ENCODE data around the gene NBEA. TPM values are rescaled to one million over a fixed set of nuclear protein-coding genes. Genes with fewer than 3 reads are reported as not detected.

The NBEA gene
- total RNA-seq, 2 donors from 2014 or later: 12.2 to 20.8 TPM

DNA sequence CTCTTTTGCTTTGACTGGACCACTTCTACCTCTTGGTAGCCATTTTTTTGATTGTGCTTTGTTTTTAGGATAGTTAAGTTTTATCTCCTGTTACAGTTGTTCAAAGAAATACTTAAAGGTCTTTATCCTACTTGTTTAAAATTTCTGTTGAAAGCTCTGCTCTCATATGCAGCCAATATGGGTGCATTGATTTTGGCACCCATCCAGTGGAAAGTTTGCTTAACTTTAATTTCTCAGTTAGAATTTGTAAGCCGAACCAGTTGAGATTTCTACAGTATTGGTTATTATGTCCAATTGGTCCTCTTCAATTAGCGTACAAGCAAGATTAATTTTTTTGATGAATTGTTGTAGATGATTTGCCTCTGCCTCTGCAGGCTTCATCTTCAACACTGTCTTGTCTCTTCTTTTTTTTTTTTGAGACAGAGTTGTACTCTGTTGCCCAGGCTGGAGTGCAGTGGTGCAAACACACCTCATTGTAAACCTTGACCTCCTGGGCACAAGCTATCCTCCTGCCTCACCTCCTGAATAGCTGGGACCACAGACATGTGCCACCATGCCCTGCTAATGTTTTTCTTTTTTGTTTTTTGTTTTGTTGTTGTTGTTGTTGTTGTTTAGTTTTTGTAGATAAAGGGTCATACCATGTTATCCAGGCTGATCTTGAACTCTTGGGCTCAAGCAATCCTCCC lies 469.1 kb downstream of the NBEA start:
- DNase-seq: no peak
- intact Hi-C loops (cut with DNase I): no loop called here
- no peak for ATAC-seq

DNA sequence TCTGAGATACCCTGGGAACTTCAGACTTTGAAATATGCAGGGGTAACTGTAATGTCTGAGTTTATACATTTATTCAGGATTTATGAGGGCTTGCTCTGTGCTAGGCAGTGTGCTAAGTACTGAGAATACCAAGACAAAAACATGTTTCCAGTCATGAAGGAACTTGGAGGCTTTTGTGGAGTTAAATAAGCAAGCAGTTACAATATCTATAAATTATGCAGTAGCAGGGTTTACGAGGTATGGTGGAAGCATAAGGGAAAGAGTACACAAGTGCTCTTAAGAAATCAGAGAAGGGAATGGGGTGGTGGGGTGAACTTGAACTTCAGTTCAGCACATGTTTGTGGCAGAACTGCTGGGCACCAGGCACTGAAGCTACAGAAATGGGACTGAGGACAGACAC lies 506.4 kb downstream of the NBEA start:
- intact Hi-C loops (cut with DNase I): no loop called here
- ATAC-seq (no peak), DNase-seq (no peak)

DNA sequence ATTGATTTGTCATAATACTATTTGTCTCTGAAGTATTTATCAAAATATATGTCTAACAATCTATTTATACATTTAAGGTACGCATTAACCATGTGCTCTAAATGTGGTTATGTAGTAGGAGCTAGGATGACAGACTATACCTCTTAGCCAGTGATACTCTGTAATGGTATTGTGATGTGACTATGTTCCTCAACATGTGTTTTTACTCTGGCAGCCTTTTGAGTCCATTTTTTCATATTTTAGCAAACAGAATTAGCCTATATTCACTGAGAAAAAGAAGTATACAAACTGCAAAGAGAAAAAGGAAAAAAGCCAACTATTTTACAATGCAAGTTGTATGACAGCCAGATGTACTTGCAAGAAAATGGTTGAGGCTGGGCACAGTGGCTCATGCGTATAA lies 507.8 kb downstream of the NBEA start:
- ATAC-seq (no peak), DNase-seq (no peak)
- intact Hi-C loops (cut with DNase I): no loop called here

DNA sequence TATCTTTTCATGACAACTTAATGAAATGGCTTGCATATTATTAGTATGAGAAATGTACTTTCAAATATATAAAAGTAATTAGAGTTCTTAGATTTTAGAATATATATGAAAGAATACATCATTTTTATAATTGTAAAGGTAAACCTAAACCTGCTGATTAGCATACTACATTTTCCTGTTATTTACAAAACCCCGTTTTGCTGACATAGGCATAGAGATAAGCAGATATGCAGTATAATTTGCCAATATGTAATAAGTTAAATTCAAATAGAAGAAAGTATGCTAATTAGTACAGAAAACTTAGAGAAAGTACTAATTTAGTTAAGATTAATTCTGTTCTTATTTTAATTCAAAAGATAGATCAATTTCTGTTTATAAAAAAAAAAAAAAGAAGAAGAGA lies 513.0 kb downstream of the NBEA start:
- no peak for ATAC-seq
- intact Hi-C loops (cut with DNase I): no loop called here

DNA sequence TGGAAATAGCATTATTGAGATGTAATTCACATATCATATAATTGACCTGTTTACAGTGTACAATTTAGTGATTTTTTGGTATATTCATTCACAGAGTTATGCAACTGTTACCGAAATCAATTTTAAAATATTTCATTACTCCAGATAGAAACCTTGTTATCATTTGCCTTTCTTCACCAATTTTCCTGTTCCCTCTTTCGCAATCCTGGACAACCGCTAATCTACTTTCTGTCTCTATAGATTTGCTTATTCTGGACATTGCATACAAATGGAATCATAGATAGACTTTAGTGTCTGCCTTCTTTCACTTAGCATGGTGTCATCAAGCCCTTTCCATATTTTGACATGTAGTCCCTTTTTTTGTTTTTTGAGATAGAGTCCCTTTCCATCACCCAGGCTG lies 515.2 kb downstream of the NBEA start:
- intact Hi-C loops (cut with DNase I): no loop called here
- ATAC-seq (no peak), DNase-seq (no peak)

More for the DNA sequence above, 513.0 kb downstream of the NBEA start:
- no peak for DNase-seq

DNA sequence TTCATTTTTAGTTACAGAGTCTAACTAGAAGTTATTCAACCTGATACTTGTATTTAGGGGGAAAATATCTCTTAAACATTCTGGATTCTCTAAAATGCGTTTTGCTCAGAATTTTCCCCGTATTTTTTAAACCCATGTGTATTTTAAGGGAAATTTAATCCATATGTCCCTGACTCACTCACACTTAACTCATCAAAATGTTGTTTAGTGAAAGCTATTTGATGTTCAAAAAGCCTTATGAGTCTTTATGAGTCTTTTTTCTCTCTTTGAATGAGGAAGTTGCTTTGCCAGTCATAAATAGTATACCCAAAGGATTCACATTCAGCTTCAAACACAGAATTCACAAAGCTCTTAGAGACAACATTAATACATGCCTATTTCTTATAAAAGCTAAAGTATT lies 518.0 kb downstream of the NBEA start:
- no peak for DNase-seq
- no peak for ATAC-seq
- intact Hi-C loops (cut with DNase I): no loop called here

DNA sequence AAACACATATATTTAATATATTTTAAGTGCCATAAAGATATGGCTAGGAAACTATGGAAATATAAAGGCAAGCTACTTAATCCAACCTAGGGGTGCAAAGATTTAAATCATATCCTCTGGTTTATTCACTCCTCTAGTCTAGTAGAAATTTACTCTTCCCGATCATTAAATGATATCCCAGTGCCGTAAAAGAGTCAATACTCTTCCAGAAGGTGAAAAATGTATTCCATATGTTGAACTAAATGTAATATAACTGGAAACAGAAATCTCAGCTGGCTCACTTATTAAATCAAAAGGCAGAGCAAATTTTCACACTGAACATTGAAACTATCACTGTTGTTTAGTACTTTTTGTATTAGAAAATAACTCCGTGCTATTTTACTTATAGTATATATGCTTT lies 523.3 kb downstream of the NBEA start:
- ATAC-seq (no peak), DNase-seq (no peak)
- intact Hi-C loops (cut with DNase I): no loop called here

DNA sequence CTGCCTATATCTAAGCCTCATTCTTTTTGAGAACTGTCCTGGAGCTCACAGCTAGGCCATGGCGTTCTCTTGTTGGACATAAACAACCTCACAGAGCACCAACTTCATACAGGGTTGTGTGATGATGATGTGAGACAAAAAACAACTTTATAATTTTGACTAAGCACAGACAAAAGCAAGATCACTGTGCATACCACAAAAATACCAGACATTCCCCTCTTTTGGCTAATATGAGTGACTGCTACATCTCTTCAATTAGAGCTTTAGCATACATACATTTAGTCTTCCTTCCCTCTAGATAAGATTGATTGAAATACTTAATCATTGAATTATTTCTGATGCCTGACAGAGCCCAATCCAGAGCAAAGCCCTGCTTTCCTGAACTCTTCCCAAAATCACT lies 526.1 kb downstream of the NBEA start:
- intact Hi-C loops (cut with DNase I): no loop called here
- no peak for DNase-seq
- no peak for ATAC-seq

DNA sequence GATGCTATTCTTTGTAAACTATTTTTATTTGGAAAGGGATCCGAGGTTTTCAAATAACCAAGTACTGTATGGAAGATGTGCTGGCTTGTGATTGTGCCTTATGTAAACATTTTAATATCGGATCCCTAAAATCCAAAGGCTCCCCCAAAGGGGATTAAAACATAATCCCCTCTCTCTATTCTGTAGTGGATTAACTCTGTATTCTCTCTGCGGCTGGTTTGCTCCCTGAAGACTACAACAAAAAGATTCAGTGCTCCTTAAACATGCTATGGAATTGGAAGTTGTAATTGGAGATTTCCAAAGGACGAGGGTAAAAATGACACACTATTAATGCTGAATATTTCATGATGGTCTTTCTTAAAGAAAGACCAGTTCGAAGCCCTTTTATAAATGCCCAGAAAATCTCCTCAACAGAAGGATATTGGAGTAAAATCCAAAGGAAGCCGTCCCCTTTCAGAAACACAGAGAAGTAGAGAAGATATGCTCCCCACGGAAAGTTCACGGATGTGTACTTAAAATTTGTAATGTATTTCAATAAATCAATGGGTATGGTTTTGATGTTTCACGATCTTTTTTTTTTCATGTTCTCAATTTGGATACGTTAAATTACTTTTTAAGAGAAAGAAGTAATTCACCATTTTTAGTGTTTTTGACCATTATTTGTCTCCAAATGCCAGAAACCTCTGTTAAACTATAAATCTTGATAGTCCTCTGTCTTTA lies 527.9 kb downstream of the NBEA start:
- intact Hi-C loops (cut with DNase I): no loop called here
- no peak for ATAC-seq

DNA sequence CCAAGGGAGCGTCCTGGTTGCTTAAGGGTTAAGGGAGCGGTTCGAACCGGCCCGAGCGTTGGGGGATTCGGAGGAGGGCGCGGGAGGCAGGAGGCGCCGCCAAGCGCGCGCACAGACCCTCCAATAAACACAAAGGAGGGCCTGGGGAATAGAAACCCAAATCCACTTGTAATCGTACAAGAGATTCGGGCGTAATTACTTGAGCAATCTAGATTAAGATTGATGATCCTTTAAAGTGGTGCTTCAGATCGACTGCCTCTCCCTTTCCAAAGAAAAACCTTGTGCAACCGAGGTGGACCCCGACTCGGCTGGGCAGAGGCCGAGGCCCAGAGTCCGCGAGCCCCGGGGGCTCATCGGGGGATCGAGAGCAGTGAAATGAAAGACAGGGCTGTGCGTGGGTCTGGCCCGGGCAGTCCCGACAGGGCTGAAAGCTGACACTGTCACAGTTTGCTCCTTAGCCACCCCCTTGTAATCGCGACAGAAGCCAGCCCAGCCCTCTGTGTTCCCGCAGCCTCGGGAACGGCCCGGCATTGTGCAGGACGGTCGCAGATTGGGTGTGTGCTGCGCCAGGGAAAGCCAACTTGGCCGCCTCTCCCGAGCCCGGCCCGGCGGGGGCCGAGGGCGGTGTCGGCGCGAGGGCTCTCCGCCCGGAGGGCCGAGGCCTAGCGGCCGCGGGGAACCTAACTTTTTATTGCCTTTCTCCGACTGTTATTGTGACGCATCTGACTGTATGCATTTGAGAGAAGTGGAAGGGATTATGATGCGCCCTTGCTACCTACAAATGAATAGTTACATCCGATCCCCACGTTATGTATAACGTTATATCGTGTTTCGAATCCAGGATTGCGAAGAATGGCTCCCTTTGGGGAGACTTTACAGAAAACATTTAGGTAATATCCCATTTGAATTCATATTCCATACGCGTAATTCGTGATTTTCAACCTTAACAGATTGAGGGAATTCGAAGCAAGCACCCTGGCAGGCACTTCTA lies 528.9 kb downstream of the NBEA start:
- DNase-seq (peak; percentile 52), ATAC-seq (peak; percentile 93 to 94)
- intact Hi-C loops (cut with DNase I): no loop called here

More for the DNA sequence above, 527.9 kb downstream of the NBEA start:
- DNase-seq: no peak

DNA sequence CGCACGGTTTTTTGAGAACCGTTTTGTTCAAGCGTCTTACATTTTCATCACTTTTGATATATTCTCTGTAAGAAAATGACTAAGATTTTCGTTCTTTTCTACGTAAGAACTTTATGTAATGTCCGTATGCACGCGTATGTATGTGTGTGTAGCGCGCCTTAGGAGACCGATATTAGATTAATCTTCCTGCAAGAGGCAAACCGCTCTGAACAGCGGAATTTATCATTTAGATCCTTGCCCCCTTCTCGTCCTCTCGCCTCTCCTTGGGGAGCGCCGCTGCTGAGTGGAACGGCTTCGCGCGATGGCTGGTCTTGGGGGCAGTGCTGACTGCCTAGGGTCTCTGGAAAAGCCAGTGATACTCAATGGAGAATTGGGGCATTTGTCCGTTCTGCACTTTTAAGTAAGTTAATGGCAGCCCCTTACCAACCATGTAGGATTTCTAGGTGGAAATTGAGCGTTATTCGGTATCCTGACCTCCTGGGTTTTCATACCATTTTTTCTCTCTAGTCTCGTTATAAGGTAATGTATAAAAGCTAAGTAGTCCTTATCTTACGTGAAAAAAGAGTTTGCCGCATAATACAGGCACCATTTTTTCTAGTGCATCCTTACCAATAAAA lies 529.7 kb downstream of the NBEA start:
- DNase-seq: no peak
- no peak for ATAC-seq
- intact Hi-C loops (cut with DNase I): no loop called here

DNA sequence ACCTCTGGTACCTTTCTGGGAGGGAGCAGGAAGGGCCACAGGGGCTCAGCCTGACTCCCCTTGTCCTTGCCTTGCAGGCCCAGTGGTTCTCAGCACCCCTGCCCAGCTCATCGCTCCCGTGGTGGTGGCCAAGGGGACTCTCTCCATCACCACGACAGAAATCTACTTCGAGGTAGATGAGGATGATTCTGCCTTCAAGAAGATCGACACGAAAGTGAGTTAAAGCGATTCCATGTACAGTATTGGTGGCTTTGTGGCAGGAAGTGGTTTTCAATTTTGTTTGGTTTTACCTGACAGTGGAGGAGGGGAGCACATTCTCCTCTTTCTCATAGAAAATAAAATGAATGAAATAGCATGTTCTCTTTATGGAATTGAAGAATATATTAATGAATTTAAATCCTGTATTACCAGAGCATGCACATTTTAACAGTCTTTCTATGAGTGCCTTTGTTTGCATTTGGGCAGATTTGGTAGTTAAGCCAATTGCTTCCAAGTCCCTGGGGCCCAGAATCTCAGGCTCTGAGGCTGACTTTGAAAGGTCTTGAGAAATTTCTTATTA lies 530.3 kb downstream of the NBEA start:
- intact Hi-C loops (cut with DNase I): no loop called here
- DNase-seq (no peak), ATAC-seq (no peak)

DNA sequence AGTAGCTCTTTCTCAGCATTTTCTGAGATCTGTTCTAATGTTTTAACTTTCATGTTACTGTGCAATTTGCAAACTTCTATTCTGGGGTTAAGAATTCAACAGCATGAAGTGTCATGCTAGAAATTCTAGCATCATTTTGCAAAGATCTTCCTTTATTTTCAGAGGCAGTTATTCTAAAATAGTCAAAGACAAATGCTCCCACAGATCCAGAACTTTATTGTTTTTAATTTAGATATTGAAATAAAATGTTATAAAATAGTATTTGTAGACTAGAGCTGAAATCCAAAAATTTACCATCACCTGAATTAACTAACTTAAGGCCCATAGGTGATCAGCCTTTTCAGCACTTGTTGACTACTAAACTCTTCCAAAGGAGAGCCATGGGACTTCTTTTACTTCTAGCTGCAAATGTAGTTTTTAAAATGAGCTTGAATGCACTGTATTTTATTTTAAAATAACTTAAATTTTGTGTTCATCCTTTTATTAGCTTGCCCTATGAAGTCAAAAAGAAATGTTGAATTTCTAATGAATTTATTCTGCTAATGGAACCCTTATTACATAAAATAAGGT lies 531.2 kb downstream of the NBEA start:
- ATAC-seq (no peak), DNase-seq (no peak)
- intact Hi-C loops (cut with DNase I): no loop called here

DNA sequence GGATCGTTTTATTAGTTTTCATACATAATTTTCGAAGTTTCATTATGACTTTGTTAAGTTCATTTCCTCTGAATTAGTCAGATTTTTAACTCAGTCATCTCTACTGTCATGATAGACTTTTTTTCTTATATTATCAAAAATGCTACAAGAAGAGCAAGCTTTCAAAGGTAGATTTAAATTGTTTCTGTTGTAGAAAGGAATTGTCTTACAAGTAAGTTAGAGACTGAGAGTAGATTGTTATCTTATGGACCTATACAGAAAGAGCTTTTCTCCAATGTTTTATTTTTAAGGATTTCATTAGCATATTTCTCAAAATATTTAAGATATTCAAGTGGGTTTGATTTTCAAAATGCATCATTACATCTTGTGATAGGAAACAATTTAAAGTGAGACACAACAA lies 531.7 kb downstream of the NBEA start:
- intact Hi-C loops (cut with DNase I): no loop called here
- DNase-seq (no peak), ATAC-seq (no peak)

DNA sequence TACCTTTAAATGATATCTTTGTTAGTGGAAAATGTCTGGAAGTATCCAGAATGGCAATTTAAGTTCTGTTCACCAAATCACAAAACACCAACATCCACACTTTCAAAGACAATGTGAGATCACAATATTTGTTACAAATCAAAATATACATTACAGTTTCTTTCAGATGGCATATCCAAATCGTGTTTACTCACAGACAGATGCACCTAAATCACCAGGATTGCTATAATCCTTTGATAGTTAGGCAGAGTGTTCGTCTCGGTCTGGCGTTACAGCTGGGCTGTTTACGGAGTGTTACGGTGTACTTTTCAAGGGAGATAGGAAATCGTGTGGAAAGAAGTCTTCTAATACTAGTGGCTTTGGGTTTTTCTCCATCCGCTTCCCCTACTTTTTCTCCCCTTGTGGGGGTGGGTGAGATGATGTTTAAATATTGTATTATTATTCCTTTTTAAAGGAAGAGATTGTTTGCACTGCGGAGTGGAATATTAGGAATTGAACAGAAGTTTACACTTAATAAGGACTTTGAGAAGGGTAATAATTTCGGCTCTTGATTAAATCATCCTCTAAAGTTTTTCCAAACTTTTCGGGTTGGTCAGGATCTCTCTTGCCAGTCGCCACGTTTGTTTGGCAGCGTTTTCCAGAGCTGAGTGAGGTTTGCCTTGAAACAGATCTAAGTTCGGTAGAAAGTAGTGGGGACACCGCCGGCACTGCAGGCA lies 532.6 kb downstream of the NBEA start:
- no peak for DNase-seq

DNA sequence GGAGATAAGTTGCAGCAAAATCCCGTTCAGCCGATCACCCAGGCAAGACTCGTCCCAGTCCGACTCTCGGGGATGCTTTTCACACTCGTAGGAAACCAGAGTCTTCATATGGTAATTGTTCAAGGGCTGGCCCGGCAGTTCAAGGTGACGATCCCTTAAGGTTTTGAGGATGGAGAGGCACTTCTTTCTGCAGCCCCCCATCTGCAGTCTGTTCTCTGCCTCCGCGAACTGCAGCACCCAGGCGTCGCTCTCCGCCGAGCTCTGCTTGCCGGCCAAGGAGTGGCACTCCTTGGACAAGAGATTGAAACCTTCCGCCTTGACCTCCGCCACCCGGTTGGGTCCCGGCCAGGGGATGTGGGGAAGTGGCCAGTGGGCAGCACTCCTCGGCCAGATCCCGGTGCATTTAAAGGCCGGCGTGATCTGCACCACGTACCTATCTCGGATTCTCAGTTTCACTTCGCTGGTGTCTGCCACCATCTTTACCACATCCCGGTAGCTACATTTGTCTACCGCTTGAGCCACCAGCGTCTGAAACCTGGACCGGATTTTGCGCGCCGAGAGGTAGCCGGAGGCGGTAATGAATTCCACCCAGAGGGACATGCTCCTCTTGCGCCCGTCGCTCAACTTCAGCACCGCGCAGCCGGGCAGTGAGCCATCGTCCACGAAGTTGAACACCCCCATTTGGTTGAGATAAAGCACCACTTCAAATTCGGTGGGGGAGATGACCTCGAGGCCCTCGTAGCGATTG lies 533.3 kb downstream of the NBEA start:
- DNase-seq (peak; percentile 35), ATAC-seq (peak; percentile 16 to 32)
- intact Hi-C loops (cut with DNase I): no loop called here

More for the DNA sequence above, 532.6 kb downstream of the NBEA start:
- no peak for ATAC-seq
- intact Hi-C loops (cut with DNase I): no loop called here

Data from left cardiac atrium (tissue), 4 donors.